Prostate gland (tissue), 2 donors: ENCODE measurements around the gene DDX54.

Source experiments
- CTCF ChIP-seq, 4 experiments: fragments of 200-600 bp in 2 of 4; fragments of 450-650 bp in 2 of 4; sonication (generic) in 2 of 4; IDR thresholded peaks; 1 replicate in 3 of 4; 2 replicates in 1 of 4; pipeline ENCODE4 v1.5.1; 2016 to 2019; ENCODE audit warnings: antibody characterized with exemption in 4 of 4, mild to moderate bottlenecking in 2 of 4, moderate library complexity in 2 of 4
- POLR2A ChIP-seq: fragments of 450-650 bp; IDR thresholded peaks from one replicate; pipeline ENCODE4 v1.6.1; 2016; ENCODE audit warnings: antibody characterized with exemption, mild to moderate bottlenecking

GRCh38 chr12:113155646-113156045 lies 29.6 kb downstream of the DDX54 start:
- TF ChIP-seq POLR2A (no peak), CTCF (IDR thresholded peaks at IDR 0.05) (no peak)
